ENCODE results near the gene PLA2G6. TPM values are rescaled to one million over a fixed set of nuclear protein-coding genes. Genes with fewer than 3 reads are reported as not detected.

The PLA2G6 gene
- total RNA-seq, 1 experiment from 2014 or later: 24.1 TPM

- TF ChIP-seq CTCF (conservative IDR thresholded peaks at IDR 0.05): no peak
- Histone ChIP-seq H3K56ac (ENCODE audit: insufficient read length, low read depth, low read length) (no peak overlapping the region), H2BK20ac (ENCODE audit: low read depth, low read length, poor library complexity, severe bottlenecking) (no peak overlapping the region), H3K4me2 (ENCODE audit: insufficient read depth, insufficient read length, low read length) (no peak overlapping the region), H4K91ac (ENCODE audit: insufficient read length, low read depth, low read length) (no peak overlapping the region), H3K4me1 (ENCODE audit: insufficient read depth, low read length) (no peaks in the 10 kb centered on the region), H3K14ac (ENCODE audit: insufficient read depth, low read length) (0 out of 2 replicates have a peak overlapping the region, but pooled peaks have one; percentile 12), H3K27me3 (ENCODE audit: insufficient read depth, low read length) (no peaks in the 10 kb centered on the region; the same call in 1 of the 2 replicates), H3K79me2 (ENCODE audit: insufficient read depth, low read length) (0 out of 2 replicates have a peak, but pooled peaks cover 2% of the 10 kb centered on the region), H2AFZ (ENCODE audit: low read length) (no peak overlapping the region), H3K23me2 (ENCODE audit: insufficient read length, low read depth, low read length, poor library complexity, severe bottlenecking) (no peaks in the 10 kb centered on the region), H2BK120ac (ENCODE audit: low read depth, low read length, poor library complexity, severe bottlenecking) (no peak overlapping the region), H4K8ac (replicated peaks; ENCODE audit: insufficient read length, low read depth, low read length) (no peak overlapping the region), H3K9me3 (ENCODE audit: control insufficient read depth, low read depth, low read length) (no peaks in the 10 kb centered on the region), H3K79me1 (ENCODE audit: insufficient read depth, low read depth, low read length, poor library complexity, severe bottlenecking) (no peaks in the 10 kb centered on the region), H3K27ac (ENCODE audit: insufficient read length, low read depth, low read length) (no peak overlapping the region), H2AK5ac (ENCODE audit: insufficient read length, low read length) (no peak overlapping the region), H3K9ac (ENCODE audit: extremely low read depth, insufficient read length, low read length) (no peak overlapping the region), H3K18ac (ENCODE audit: insufficient read length, low read depth, low read length) (no peak overlapping the region), H2BK12ac (ENCODE audit: insufficient read length, low read depth, low read length) (no peak overlapping the region), H3K4ac (ENCODE audit: low read depth, low read length) (no peak overlapping the region; the same call in 1 of the 2 replicates), H4K20me1 (ENCODE audit: control insufficient read depth, insufficient read depth, insufficient read length) (no peaks in the 10 kb centered on the region), H4K5ac (ENCODE audit: insufficient read length, low read depth, low read length) (no peak overlapping the region), H3T11ph (ENCODE audit: low read length) (no peak overlapping the region), H3K23ac (ENCODE audit: insufficient read length, low read depth, low read length) (no peak overlapping the region), H2BK15ac (ENCODE audit: low read depth, low read length) (no peak overlapping the region), H2BK5ac (ENCODE audit: insufficient read length, low read length) (no peak overlapping the region)
- Mint-ChIP-seq H3K36me3 (ENCODE audit: insufficient read depth in 1 of 3, low read depth in 3 of 3) (no peaks in the 10 kb centered on the region), H3K4me3 (no peak overlapping the region), H3K27ac (peak overlapping the region in 1 of 3 experiments; percentile 8; a peak in 1 of 7 replicates), H3K27me3 (ENCODE audit: low read depth) (peaks cover 42% of the 10 kb centered on the region), H3K9me3 (peaks cover 5 to 12% of the 10 kb centered on the region in 2 experiments), H3K4me1 (peaks cover 6 to 8% of the 10 kb centered on the region in 2 experiments; a peak in 3 of 4 replicates)
- no peak for DNase-seq
- WGBS (ENCODE audit: extremely low coverage, insufficient read length, low lambda C conversion rate): no CpG with 5 or more reads among the region's 3 CpGs
These were observed 10.8 kb upstream of the PLA2G6 start for GRCh38 chr22:38192475-38192863.

All from H9 (cell line).